Hepatocyte (in vitro differentiated cells): ENCODE measurements around the gene KHK. TPM values are rescaled to one million over a fixed set of nuclear protein-coding genes. Genes with fewer than 3 reads are reported as not detected.

Experiments used
- DNase-seq: peaks from one replicate; pipeline ENCODE4 v3.0.0-alpha.2; 2016; ENCODE audit warnings: low spot score
- H2AFZ ChIP-seq: fragments of 200-600 bp; sonication (generic); 2 replicates; pipeline ENCODE4 v1.6.0; 2016; ENCODE audit warnings: antibody characterized with exemption, mild to moderate bottlenecking
- H3K27ac ChIP-seq: fragments of 200-600 bp; sonication (generic); 2 replicates; pipeline ENCODE4 v1.5.1; 2016; ENCODE audit warnings: mild to moderate bottlenecking
- H3K27me3 ChIP-seq: fragments of 200-600 bp; sonication (generic); 2 replicates; pipeline ENCODE4 v1.6.1; 2016
- H3K36me3 ChIP-seq: fragments of 200-600 bp; sonication (generic); replicated peaks from 2 replicates; pipeline ENCODE4 v1.5.1; 2016; ENCODE audit warnings: low read depth; ENCODE audit not compliant: insufficient read depth
- H3K4me1 ChIP-seq: fragments of 200-600 bp; sonication (generic); 2 replicates; pipeline ENCODE4 v1.5.1; 2016; ENCODE audit warnings: mild to moderate bottlenecking, moderate library complexity; ENCODE audit not compliant: insufficient read depth
- H3K4me2 ChIP-seq: fragments of 200-600 bp; sonication (generic); 2 replicates; pipeline ENCODE4 v1.6.0; 2016
- H3K4me3 ChIP-seq: fragments of 200-600 bp; sonication (generic); 2 replicates; pipeline ENCODE4 v1.5.1; 2016; ENCODE audit warnings: mild to moderate bottlenecking
- H3K79me2 ChIP-seq: fragments of 200-600 bp; sonication (generic); 2 replicates; pipeline ENCODE4 v1.6.0; 2017; ENCODE audit warnings: mild to moderate bottlenecking
- H3K9me2 ChIP-seq: fragments of 200-600 bp; sonication (generic); replicated peaks from 2 replicates; pipeline ENCODE4 v1.6.0; 2017; ENCODE audit warnings: mild to moderate bottlenecking; ENCODE audit not compliant: insufficient read depth
- H3K9me3 ChIP-seq: fragments of 200-600 bp; sonication (generic); 2 replicates; pipeline ENCODE4 v1.5.1; 2016; ENCODE audit warnings: low read depth, mild to moderate bottlenecking
- H4K20me1 ChIP-seq: fragments of 200-600 bp; sonication (generic); 2 replicates; pipeline ENCODE4 v1.6.0; 2016; ENCODE audit warnings: mild to moderate bottlenecking; ENCODE audit not compliant: insufficient read depth, poor library complexity, severe bottlenecking
- CTCF ChIP-seq: fragments of 200-600 bp; sonication (generic); IDR thresholded peaks from 2 replicates; pipeline ENCODE4 v1.5.1; 2016; ENCODE audit warnings: antibody characterized with exemption, mild to moderate bottlenecking; ENCODE audit not compliant: poor library complexity
- EZH2 ChIP-seq: fragments of 200-600 bp; sonication (generic); IDR thresholded peaks from 2 replicates; pipeline ENCODE4 v1.6.1; 2016; ENCODE audit warnings: antibody characterized with exemption, mild to moderate bottlenecking, borderline replicate concordance
- EZH2phosphoT487 ChIP-seq: fragments of 200-600 bp; sonication (generic); IDR thresholded peaks from one replicate; pipeline ENCODE4 v1.6.1; 2018; ENCODE audit warnings: antibody characterized with exemption, mild to moderate bottlenecking, low read depth, moderate library complexity; ENCODE audit not compliant: unreplicated experiment, severe bottlenecking
- WGBS: methylation state at CpG from one replicate; pipeline ENCODE4 v1.1.6; 2016; ENCODE audit warnings: low lambda C conversion rate; ENCODE audit errors: missing lambda C conversion rate; 5-methylcytosine and 5-hydroxymethylcytosine counted together
- polyA plus RNA-seq: library from polyadenylated mRNA; unstranded; fragments of >200 nt; fragmentation: Nextera tagmentation; extraction: Ambion mirVana; gene quantifications from 2 replicates; pipeline ENCODE4 v1.2.1, GENCODE V29; 2016
- total RNA-seq: library from RNA; depleted of rRNA; stranded (reverse); fragments of >200 nt; gene quantifications from 2 replicates; pipeline ENCODE4 v1.2.3, GENCODE V29; 2014

Gene KHK
- total and polyA plus RNA-seq, 2 experiments from 2014 or later: 28.7 to 73.1 TPM

DNA sequence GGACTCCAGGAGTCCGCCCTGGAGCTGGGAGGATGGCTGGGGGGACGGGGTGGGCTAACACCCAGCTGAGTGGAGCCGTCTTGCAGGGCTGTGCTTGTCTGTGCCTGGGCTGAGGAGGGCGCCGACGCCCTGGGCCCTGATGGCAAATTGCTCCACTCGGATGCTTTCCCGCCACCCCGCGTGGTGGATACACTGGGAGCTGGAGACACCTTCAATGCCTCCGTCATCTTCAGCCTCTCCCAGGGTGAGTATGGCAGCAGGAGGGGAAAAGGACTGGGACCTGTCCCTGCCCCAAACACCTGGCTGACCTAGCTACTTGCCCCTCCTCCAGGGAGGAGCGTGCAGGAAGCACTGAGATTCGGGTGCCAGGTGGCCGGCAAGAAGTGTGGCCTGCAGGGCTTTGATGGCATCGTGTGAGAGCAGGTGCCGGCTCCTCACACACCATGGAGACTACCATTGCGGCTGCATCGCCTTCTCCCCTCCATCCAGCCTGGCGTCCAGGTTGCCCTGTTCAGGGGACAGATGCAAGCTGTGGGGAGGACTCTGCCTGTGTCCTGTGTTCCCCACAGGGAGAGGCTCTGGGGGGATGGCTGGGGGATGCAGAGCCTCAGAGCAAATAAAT lies 12.9 kb downstream of the KHK start:
- Histone ChIP-seq H3K79me2 (no peaks in the 10 kb centered on the region), H4K20me1 (no peaks in the 10 kb centered on the region), H2AFZ (no peak overlapping the region), H3K4me1 (peaks cover 8% of the 10 kb centered on the region), H3K36me3 (no peaks in the 10 kb centered on the region), H3K9me2 (no peaks in the 10 kb centered on the region), H3K4me3 (no peak overlapping the region), H3K9me3 (no peaks in the 10 kb centered on the region), H3K27me3 (no peaks in the 10 kb centered on the region), H3K27ac (no peak overlapping the region), H3K4me2 (no peak overlapping the region)
- no peak for TF ChIP-seq CTCF
- TF ChIP-seq EZH2phosphoT487: no peak
- TF ChIP-seq EZH2: no peak
- DNase-seq: no peak
- 95% methylated on average over 19 of the region's 19 CpGs for WGBS

DNA sequence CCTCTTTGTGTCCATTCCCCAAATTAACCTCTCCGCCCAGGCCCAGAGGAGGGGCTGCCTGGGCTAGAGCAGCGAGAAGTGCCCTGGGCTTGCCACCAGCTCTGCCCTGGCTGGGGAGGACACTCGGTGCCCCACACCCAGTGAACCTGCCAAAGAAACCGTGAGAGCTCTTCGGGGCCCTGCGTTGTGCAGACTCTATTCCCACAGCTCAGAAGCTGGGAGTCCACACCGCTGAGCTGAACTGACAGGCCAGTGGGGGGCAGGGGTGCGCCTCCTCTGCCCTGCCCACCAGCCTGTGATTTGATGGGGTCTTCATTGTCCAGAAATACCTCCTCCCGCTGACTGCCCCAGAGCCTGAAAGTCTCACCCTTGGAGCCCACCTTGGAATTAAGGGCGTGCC lies 13.5 kb downstream of the KHK start:
- DNase-seq: no peak
- no peak overlapping the region for H3K4me2 ChIP-seq
- H3K79me2 ChIP-seq: no peaks in the 10 kb centered on the region
- TF ChIP-seq CTCF (no peak), EZH2phosphoT487 (no peak), EZH2 (no peak)
- H2AFZ ChIP-seq: no peak overlapping the region
- H3K4me1 ChIP-seq: peaks cover 8% of the 10 kb centered on the region
- no peak overlapping the region for H3K27ac ChIP-seq
- H3K4me3 ChIP-seq: no peak overlapping the region
- 85% methylated on average over 9 of the region's 10 CpGs for WGBS
- H3K9me2 ChIP-seq: no peaks in the 10 kb centered on the region
- no peaks in the 10 kb centered on the region for H3K36me3 ChIP-seq
- H3K27me3 ChIP-seq: no peaks in the 10 kb centered on the region
- no peaks in the 10 kb centered on the region for H3K9me3 ChIP-seq
- H4K20me1 ChIP-seq: no peaks in the 10 kb centered on the region

- Histone ChIP-seq H3K4me1 (no peaks in the 10 kb centered on the region), H2AFZ (no peak overlapping the region), H3K27ac (no peak overlapping the region), H3K4me2 (no peak overlapping the region), H4K20me1 (no peaks in the 10 kb centered on the region), H3K9me3 (no peaks in the 10 kb centered on the region), H3K27me3 (no peaks in the 10 kb centered on the region), H3K4me3 (no peak overlapping the region), H3K36me3 (no peaks in the 10 kb centered on the region), H3K9me2 (no peaks in the 10 kb centered on the region), H3K79me2 (no peaks in the 10 kb centered on the region)
- DNase-seq: no peak
- TF ChIP-seq EZH2: no peak
- TF ChIP-seq EZH2phosphoT487: no peak
- 76% methylated on average over 5 of the region's 5 CpGs for WGBS
Measured at GRCh38 chr2:27102329-27102728, 15.8 kb downstream of the KHK start.

- no peaks in the 10 kb centered on the region for H3K9me3 ChIP-seq
- H2AFZ ChIP-seq: no peak overlapping the region
- no peaks in the 10 kb centered on the region for H3K79me2 ChIP-seq
- DNase-seq: no peak
- TF ChIP-seq EZH2phosphoT487: no peak
- no peak for TF ChIP-seq CTCF
- no peak for TF ChIP-seq EZH2
- no peaks in the 10 kb centered on the region for H3K9me2 ChIP-seq
- H3K4me1 ChIP-seq: no peaks in the 10 kb centered on the region
- no peaks in the 10 kb centered on the region for H4K20me1 ChIP-seq
- H3K4me3 ChIP-seq: no peak overlapping the region
- no peaks in the 10 kb centered on the region for H3K36me3 ChIP-seq
- no peak overlapping the region for H3K27ac ChIP-seq
- no peaks in the 10 kb centered on the region for H3K27me3 ChIP-seq
- WGBS: 83% methylated on average over 3 of the region's 3 CpGs
- no peak overlapping the region for H3K4me2 ChIP-seq
Measured at GRCh38 chr2:27105981-27106380, 19.4 kb downstream of the KHK start.
